BJ (cell line): ENCODE results near the gene FANCG. TPM values are rescaled to one million over a fixed set of nuclear protein-coding genes. Genes with fewer than 3 reads are reported as not detected.

Experiments used
- CTCF ChIA-PET: fragments of 350-600 bp; formaldehyde crosslinking; extraction: SDS; loops from one replicate; lab custom pipeline; 2021; ENCODE audit warnings: antibody characterized with exemption, inconsistent platforms; lab: Yijun Ruan, JAX
- POLR2A ChIA-PET: fragments of 300-600 bp; sonication (Branson Sonifier 250); formaldehyde crosslinking; extraction: SDS; loops from one replicate; lab custom pipeline; 2021; ENCODE audit warnings: antibody characterized with exemption; lab: Charles Lee
- DNase-seq: peaks from one replicate; pipeline ENCODE4 v3.0.0-alpha.2; 2011; ENCODE audit warnings: low read depth
- H3K27me3 ChIP-seq: 2 replicates; pipeline ENCODE4 v1.6.0; 2011; ENCODE audit warnings: low read length; ENCODE audit not compliant: control insufficient read depth, insufficient read depth
- H3K36me3 ChIP-seq: 2 replicates; pipeline ENCODE4 v1.5.1; 2011; ENCODE audit warnings: low read length; ENCODE audit not compliant: control insufficient read depth, insufficient read depth
- H3K4me3 ChIP-seq: 2 replicates; pipeline ENCODE4 v1.5.1; 2011; ENCODE audit warnings: low read depth, mild to moderate bottlenecking, control low read depth, low read length
- CTCF ChIP-seq: IDR thresholded peaks from 2 replicates; pipeline ENCODE4 v1.5.1; 2011; ENCODE audit warnings: low read depth, mild to moderate bottlenecking, control low read depth, inconsistent platforms, low read length, moderate library complexity; ENCODE audit not compliant: insufficient read depth
- polyA plus RNA-seq: library from polyadenylated mRNA; depleted of rRNA; stranded (reverse); fragments of >200 nt; gene quantifications from 2 replicates; pipeline ENCODE4 v1.2.3, GENCODE V29; 2011

The FANCG gene
- polyA plus RNA-seq, 1 experiment = 13.6 TPM

- TF ChIP-seq CTCF = no peak
- CTCF ChIA-PET = interaction anchor here (0.6 to 3.4 kb wide), 23 partner anchors 10 to 467 kb away, joined by 3 to 29 read pairs (median 4); partner anchors contain the start of gene PIGO
- Histone ChIP-seq H3K36me3 (no peaks in the 10 kb centered on the region), H3K4me3 (peak overlapping the region; percentile 62), H3K27me3 (no peaks in the 10 kb centered on the region)
- POLR2A ChIA-PET = interaction anchor here (0.5 to 0.8 kb wide), 3 partner anchors 10 to 35 kb away, joined by 3 to 4 read pairs (median 3); partner anchors contain the start of gene FANCG
- no peak for DNase-seq
These were observed 35.3 kb upstream of the FANCG start for GRCh38 chr9:35114840-35115628.

GRCh38 chr9:35114113-35114839, 34.5 kb upstream of the FANCG start:
- ChIA-PET CTCF (interaction anchor here (0.6 to 1.7 kb wide), 10 partner anchors 9 to 439 kb away, joined by 3 to 6 read pairs (median 4); partner anchors contain the start of gene PIGO), POLR2A (interaction anchor here (0.5 to 0.7 kb wide), 3 partner anchors 11 to 375 kb away, joined by 3 to 4 read pairs (median 3); no protein-coding TSS in a partner anchor)
- peak overlapping the region; percentile 62 for H3K4me3 ChIP-seq
- no peaks in the 10 kb centered on the region for H3K36me3 ChIP-seq
- peak; percentile 89 for DNase-seq
- no peak for TF ChIP-seq CTCF
- H3K27me3 ChIP-seq = no peaks in the 10 kb centered on the region

GRCh38 chr9:35112257-35113020, 32.7 kb upstream of the FANCG start:
- ChIA-PET POLR2A (interaction anchor here (0.7 kb wide), 1 partner anchor 19 kb away, joined by 7 read pairs; no protein-coding TSS in a partner anchor), CTCF (interaction anchor here (0.6 to 2.4 kb wide), 4 partner anchors 9 to 442 kb away, joined by 3 to 12 read pairs (median 4); partner anchors contain the start of genes PIGO and STOML2)
- H3K27me3 ChIP-seq = no peaks in the 10 kb centered on the region
- no peak for DNase-seq
- no peak for TF ChIP-seq CTCF
- H3K4me3 ChIP-seq = peak overlapping the region; percentile 39
- peaks cover 11% of the 10 kb centered on the region for H3K36me3 ChIP-seq

GRCh38 chr9:35111001-35111933, 31.5 kb upstream of the FANCG start:
- CTCF ChIA-PET = interaction anchor here (0.7 to 2.4 kb wide), 5 partner anchors 8 to 447 kb away, joined by 3 to 12 read pairs (median 4); partner anchors contain the start of genes PIGO and STOML2
- no peak for TF ChIP-seq CTCF

More at GRCh38 chr9:35111001-35111933, 31.5 kb upstream of the FANCG start:
- POLR2A ChIA-PET = interaction anchor here (0.6 to 0.7 kb wide), 2 partner anchors 18 to 243 kb away, joined by 3 to 7 read pairs; no protein-coding TSS in a partner anchor
- peak; percentile 91 for DNase-seq
- peak overlapping the region; percentile 78 for H3K4me3 ChIP-seq
- H3K27me3 ChIP-seq = no peaks in the 10 kb centered on the region
- H3K36me3 ChIP-seq = peaks cover 14% of the 10 kb centered on the region
